Keratinocyte (primary cell): ENCODE results near the gene DTX3. TPM values are rescaled to one million over a fixed set of nuclear protein-coding genes. Genes with fewer than 3 reads are reported as not detected.

Experiments used
- DNase-seq: peaks from one replicate; pipeline ENCODE4 v3.0.0-alpha.2; 2011; ENCODE audit warnings: low read depth, missing footprints, low spot score
- FAIRE-seq: peaks from 2 replicates; lab custom pipeline; 2011; peaks lifted over from hg19 to GRCh38; lab: Jason Lieb, UNC
- H2AFZ ChIP-seq: 2 replicates; pipeline ENCODE4 v1.6.0; 2012; ENCODE audit warnings: low read length, control low read depth, inconsistent platforms; ENCODE audit not compliant: control insufficient read depth
- H3K27ac ChIP-seq: 2 replicates; pipeline ENCODE4 v1.5.1; 2011; ENCODE audit warnings: low read length; ENCODE audit not compliant: control insufficient read depth, insufficient read depth
- H3K27me3 ChIP-seq: 3 replicates; pipeline ENCODE4 v1.6.0; 2011; ENCODE audit warnings: low read length; ENCODE audit not compliant: control insufficient read depth, insufficient read depth; ENCODE audit errors: extremely low read depth
- H3K36me3 ChIP-seq, 2 experiments: 2 replicates in 1 of 2; 3 replicates in 1 of 2; pipeline ENCODE4 v1.5.1; 2011; ENCODE audit warnings: low read length in 2 of 2, mild to moderate bottlenecking in 1 of 2; ENCODE audit not compliant: control insufficient read depth in 2 of 2, insufficient read depth in 2 of 2; ENCODE audit errors: extremely low read depth in 1 of 2
- H3K4me1 ChIP-seq: 3 replicates; pipeline ENCODE4 v1.5.1; 2011; ENCODE audit warnings: low read length; ENCODE audit not compliant: control insufficient read depth, insufficient read depth; ENCODE audit errors: extremely low read depth
- H3K4me2 ChIP-seq: 3 replicates; pipeline ENCODE4 v1.6.0; 2011; ENCODE audit warnings: low read depth, low read length; ENCODE audit not compliant: control insufficient read depth, insufficient read depth; ENCODE audit errors: extremely low read depth
- H3K4me3 ChIP-seq, 3 experiments: fragments of 200-600 bp in 1 of 3; sonication (generic) in 1 of 3; 2 replicates in 2 of 3; 3 replicates in 1 of 3; pipeline ENCODE4 v1.5.1; 2011 to 2016; ENCODE audit warnings: low read length in 3 of 3, mild to moderate bottlenecking in 3 of 3, control low read depth in 2 of 3, inconsistent platforms in 1 of 3, low read depth in 1 of 3, mixed read lengths in 1 of 3, mixed run types in 1 of 3, moderate library complexity in 1 of 3; ENCODE audit not compliant: control insufficient read depth in 2 of 3, insufficient read depth in 2 of 3; ENCODE audit errors: extremely low read depth in 1 of 3
- H3K79me2 ChIP-seq: 2 replicates; pipeline ENCODE4 v1.6.0; 2012; ENCODE audit warnings: low read length; ENCODE audit not compliant: control insufficient read depth, insufficient read depth
- H3K9ac ChIP-seq: 3 replicates; pipeline ENCODE4 v1.6.0; 2011; ENCODE audit warnings: low read length; ENCODE audit not compliant: control insufficient read depth, insufficient read depth; ENCODE audit errors: extremely low read depth
- H3K9me1 ChIP-seq: 3 replicates; pipeline ENCODE4 v1.6.0; 2011; ENCODE audit warnings: low read length; ENCODE audit not compliant: control insufficient read depth, insufficient read depth; ENCODE audit errors: extremely low read depth
- H3K9me3 ChIP-seq: 2 replicates; pipeline ENCODE4 v1.5.1; 2012; ENCODE audit warnings: low read depth, low read length; ENCODE audit not compliant: control insufficient read depth
- H4K20me1 ChIP-seq: 3 replicates; pipeline ENCODE4 v1.6.0; 2011; ENCODE audit warnings: low read length; ENCODE audit not compliant: control insufficient read depth, insufficient read depth; ENCODE audit errors: extremely low read depth
- EZH2 ChIP-seq: IDR thresholded peaks from one replicate; pipeline ENCODE4 v1.6.1; 2012; ENCODE audit warnings: inconsistent platforms, mild to moderate bottlenecking, low read length, moderate library complexity
- dilution Hi-C: fragments of 300-500 bp; cut with MboI; formaldehyde crosslinking; loops from one replicate; pipeline ENCODE4 v1.7.0; 2020; ENCODE audit warnings: low sequenced_read_pairs; ENCODE audit not compliant: extremely low pct_ligation_motif_present
- polyA plus RNA-seq, 5 experiments: library from polyadenylated mRNA; depleted of rRNA in 3 of 5; stranded (reverse) in 3 of 5; stranded (forward) in 1 of 5; unstranded in 1 of 5; fragments of >200 nt; gene quantifications; 1 replicate in 1 of 5; 2 replicates in 3 of 5; 3 replicates in 1 of 5; pipeline versions ENCODE4 v1.2.1 to v1.2.3, GENCODE V29; 2011 to 2012; ENCODE audit warnings: missing spikeins in 2 of 5, low read depth in 1 of 5, low replicate concordance in 1 of 5
- TF ChIP-seq, protein P1 (sequence below), 3 experiments: IDR thresholded peaks in 1 of 3; conservative IDR thresholded peaks in 1 of 3; optimal IDR thresholded peaks in 1 of 3; 2 replicates in 2 of 3; 3 replicates in 1 of 3; pipeline versions ENCODE3 to v1.5.1; 2011; ENCODE audit warnings: low read length in 3 of 3, mild to moderate bottlenecking in 3 of 3, moderate library complexity in 2 of 3, control low read depth in 1 of 3, inconsistent platforms in 1 of 3; ENCODE audit not compliant: insufficient read depth in 2 of 3; ENCODE audit errors: extremely low read depth in 1 of 3

Gene DTX3
- polyA plus RNA-seq, 1 donor (not counting 4 experiments of a cell fraction or from before 2014, with no cell fraction given), result 2.6 TPM

DNA sequence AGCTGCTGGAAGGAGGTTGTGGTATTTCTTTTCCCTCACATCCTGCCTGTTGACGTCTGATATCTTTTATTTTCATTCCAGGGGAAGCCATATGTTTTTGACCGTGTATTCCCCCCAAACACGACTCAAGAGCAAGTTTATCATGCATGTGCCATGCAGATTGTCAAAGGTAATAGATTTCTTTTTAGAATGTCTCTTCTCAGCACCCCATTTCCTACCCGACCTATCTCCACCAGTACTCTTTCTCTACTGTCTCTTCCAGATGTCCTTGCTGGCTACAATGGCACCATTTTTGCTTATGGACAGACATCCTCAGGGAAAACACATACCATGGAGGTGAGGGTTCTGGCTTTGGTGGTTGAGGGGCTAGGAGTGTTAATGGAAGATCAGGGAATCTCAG, 41.3 kb upstream of the DTX3 start:
- Histone ChIP-seq H3K9ac (no peak overlapping the region), H3K79me2 (no peaks in the 10 kb centered on the region), H2AFZ (no peak overlapping the region), H3K4me3 (no peak overlapping the region), H4K20me1 (no peaks in the 10 kb centered on the region), H3K4me2 (no peak overlapping the region), H3K9me3 (no peaks in the 10 kb centered on the region), H3K27me3 (no peaks in the 10 kb centered on the region), H3K27ac (no peak overlapping the region), H3K9me1 (no peaks in the 10 kb centered on the region), H3K4me1 (no peaks in the 10 kb centered on the region), H3K36me3 (no peaks in the 10 kb centered on the region)
- dilution Hi-C loops, result no loop called here
- DNase-seq (no peak), FAIRE-seq (no peak)
- TF ChIP-seq, protein P1, sequence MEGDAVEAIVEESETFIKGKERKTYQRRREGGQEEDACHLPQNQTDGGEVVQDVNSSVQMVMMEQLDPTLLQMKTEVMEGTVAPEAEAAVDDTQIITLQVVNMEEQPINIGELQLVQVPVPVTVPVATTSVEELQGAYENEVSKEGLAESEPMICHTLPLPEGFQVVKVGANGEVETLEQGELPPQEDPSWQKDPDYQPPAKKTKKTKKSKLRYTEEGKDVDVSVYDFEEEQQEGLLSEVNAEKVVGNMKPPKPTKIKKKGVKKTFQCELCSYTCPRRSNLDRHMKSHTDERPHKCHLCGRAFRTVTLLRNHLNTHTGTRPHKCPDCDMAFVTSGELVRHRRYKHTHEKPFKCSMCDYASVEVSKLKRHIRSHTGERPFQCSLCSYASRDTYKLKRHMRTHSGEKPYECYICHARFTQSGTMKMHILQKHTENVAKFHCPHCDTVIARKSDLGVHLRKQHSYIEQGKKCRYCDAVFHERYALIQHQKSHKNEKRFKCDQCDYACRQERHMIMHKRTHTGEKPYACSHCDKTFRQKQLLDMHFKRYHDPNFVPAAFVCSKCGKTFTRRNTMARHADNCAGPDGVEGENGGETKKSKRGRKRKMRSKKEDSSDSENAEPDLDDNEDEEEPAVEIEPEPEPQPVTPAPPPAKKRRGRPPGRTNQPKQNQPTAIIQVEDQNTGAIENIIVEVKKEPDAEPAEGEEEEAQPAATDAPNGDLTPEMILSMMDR (optimal IDR thresholded peaks at IDR 0.05 in 1 of 3, IDR thresholded peaks at IDR 0.05 in 1 of 3, conservative IDR thresholded peaks at IDR 0.05 in 1 of 3; ENCODE audit: extremely low read depth in 1 of 3, insufficient read depth in 2 of 3, low read length in 3 of 3), result no peak
- no peak for TF ChIP-seq EZH2

DNA sequence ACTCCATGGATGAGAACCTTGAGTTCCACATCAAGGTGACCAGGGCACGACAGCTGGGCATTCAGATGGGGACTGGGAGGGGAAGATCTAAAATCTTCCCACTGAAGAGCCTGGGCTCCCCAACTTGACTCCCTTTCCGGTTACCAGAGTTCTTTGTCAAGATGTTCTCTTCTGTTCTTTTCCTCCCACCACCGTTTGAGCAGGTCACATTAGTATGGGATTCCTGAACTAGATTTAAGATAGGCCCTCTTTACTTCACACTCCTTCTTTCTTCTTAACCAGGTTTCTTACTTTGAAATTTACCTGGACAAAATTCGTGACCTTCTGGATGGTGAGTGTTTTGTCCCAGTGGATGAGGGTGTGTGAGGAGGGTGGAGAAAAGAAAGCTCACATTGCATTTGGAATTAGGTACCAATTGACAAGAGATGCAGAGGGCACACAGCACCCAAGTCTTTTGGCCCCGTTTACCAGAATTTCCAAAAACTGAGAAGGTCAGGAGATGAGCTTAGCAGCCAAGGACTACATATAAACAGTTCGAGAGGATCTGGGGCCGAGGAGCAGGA, 40.4 kb upstream of the DTX3 start:
- no peaks in the 10 kb centered on the region for H3K9me3 ChIP-seq
- no peak for FAIRE-seq
- H3K9me1 ChIP-seq, result no peaks in the 10 kb centered on the region
- no peaks in the 10 kb centered on the region for H3K4me1 ChIP-seq
- no peaks in the 10 kb centered on the region for H4K20me1 ChIP-seq
- H3K27me3 ChIP-seq, result no peaks in the 10 kb centered on the region
- no peak overlapping the region for H3K4me3 ChIP-seq
- no peaks in the 10 kb centered on the region for H3K36me3 ChIP-seq
- dilution Hi-C loops, result no loop called here
- no peaks in the 10 kb centered on the region for H3K79me2 ChIP-seq
- no peak overlapping the region for H3K4me2 ChIP-seq
- no peak overlapping the region for H2AFZ ChIP-seq
- no peak overlapping the region for H3K9ac ChIP-seq
- TF ChIP-seq, protein P1 (optimal IDR thresholded peaks at IDR 0.05 in 1 of 3, IDR thresholded peaks at IDR 0.05 in 1 of 3, conservative IDR thresholded peaks at IDR 0.05 in 1 of 3; ENCODE audit: extremely low read depth in 1 of 3, insufficient read depth in 2 of 3, low read length in 3 of 3), result no peak
- no peak for TF ChIP-seq EZH2
- H3K27ac ChIP-seq, result no peak overlapping the region
- no peak for DNase-seq
